ENCODE measurements around the gene SEC14L3. TPM values are rescaled to one million over a fixed set of nuclear protein-coding genes. Genes with fewer than 3 reads are reported as not detected.

Gene SEC14L3
- total RNA-seq, 1 experiment from 2014 or later: not detected

- CTCF ChIA-PET: interaction anchor here (0.9 kb wide), 1 partner anchor 57 kb away, joined by 3 read pairs; no protein-coding TSS in a partner anchor
- no peak for DNase-seq
- no TSS peak for BruUV-seq (replicated peaks)
- Mint-ChIP-seq H3K4me3 (ENCODE audit: low read depth, unreplicated experiment) (no peak overlapping the region), H3K36me3 (ENCODE audit: insufficient read depth, unreplicated experiment) (peaks cover 7% of the 10 kb centered on the region), H3K9me3 (ENCODE audit: low read depth, unreplicated experiment) (no peaks in the 10 kb centered on the region), H3K4me1 (ENCODE audit: low read depth, unreplicated experiment) (peaks cover 8% of the 10 kb centered on the region), H3K27ac (ENCODE audit: unreplicated experiment) (no peak overlapping the region), H3K27me3 (ENCODE audit: unreplicated experiment) (peaks cover 27% of the 10 kb centered on the region)
- intact Hi-C loops (cut with micrococcal nuclease; ENCODE audit: unreplicated experiment): no loop called here
- TF ChIP-seq CTCF (IDR thresholded peaks at IDR 0.05; ENCODE audit: unreplicated experiment): no peak
Measured at GRCh38 chr22:30508216-30508615, 36.4 kb upstream of the SEC14L3 start.

- Mint-ChIP-seq H3K27ac (ENCODE audit: unreplicated experiment) (no peak overlapping the region), H3K36me3 (ENCODE audit: insufficient read depth, unreplicated experiment) (peaks cover 7% of the 10 kb centered on the region), H3K9me3 (ENCODE audit: low read depth, unreplicated experiment) (no peaks in the 10 kb centered on the region), H3K4me3 (ENCODE audit: low read depth, unreplicated experiment) (no peak overlapping the region), H3K4me1 (ENCODE audit: low read depth, unreplicated experiment) (peaks cover 8% of the 10 kb centered on the region), H3K27me3 (ENCODE audit: unreplicated experiment) (peaks cover 27% of the 10 kb centered on the region)
- intact Hi-C loops (cut with micrococcal nuclease; ENCODE audit: unreplicated experiment): no loop called here
- no peak for TF ChIP-seq CTCF (IDR thresholded peaks at IDR 0.05; ENCODE audit: unreplicated experiment)
- no peak for DNase-seq
- no TSS peak for BruUV-seq (replicated peaks)
- CTCF ChIA-PET: interaction anchor here (0.9 kb wide), 1 partner anchor 57 kb away, joined by 3 read pairs; no protein-coding TSS in a partner anchor
Measured at GRCh38 chr22:30507670-30508069, 35.9 kb upstream of the SEC14L3 start.

GRCh38 chr22:30506507-30506968 is 34.7 kb upstream of the SEC14L3 start:
- Mint-ChIP-seq H3K4me3 (ENCODE audit: low read depth, unreplicated experiment) (no peak overlapping the region), H3K4me1 (ENCODE audit: low read depth, unreplicated experiment) (peaks cover 8% of the 10 kb centered on the region), H3K27ac (ENCODE audit: unreplicated experiment) (no peak overlapping the region), H3K27me3 (ENCODE audit: unreplicated experiment) (peaks cover 27% of the 10 kb centered on the region), H3K36me3 (ENCODE audit: insufficient read depth, unreplicated experiment) (peaks cover 7% of the 10 kb centered on the region), H3K9me3 (ENCODE audit: low read depth, unreplicated experiment) (no peaks in the 10 kb centered on the region)
- TF ChIP-seq CTCF (IDR thresholded peaks at IDR 0.05; ENCODE audit: unreplicated experiment): no peak
- CTCF ChIA-PET: no interaction called here
- no peak for DNase-seq
- intact Hi-C loops (cut with micrococcal nuclease; ENCODE audit: unreplicated experiment): no loop called here
- no TSS peak for BruUV-seq (replicated peaks)

- TF ChIP-seq CTCF (IDR thresholded peaks at IDR 0.05; ENCODE audit: unreplicated experiment): no peak
- H3K4me3 Mint-ChIP-seq (ENCODE audit: low read depth, unreplicated experiment): no peak overlapping the region
- peaks cover 7% of the 10 kb centered on the region for H3K36me3 Mint-ChIP-seq (ENCODE audit: insufficient read depth, unreplicated experiment)
- CTCF ChIA-PET: interaction anchor here (0.8 kb wide), 1 partner anchor 10 kb away, joined by 5 read pairs; no protein-coding TSS in a partner anchor
- H3K4me1 Mint-ChIP-seq (ENCODE audit: low read depth, unreplicated experiment): peaks cover 8% of the 10 kb centered on the region
- no peaks in the 10 kb centered on the region for H3K9me3 Mint-ChIP-seq (ENCODE audit: low read depth, unreplicated experiment)
- peaks cover 27% of the 10 kb centered on the region for H3K27me3 Mint-ChIP-seq (ENCODE audit: unreplicated experiment)
- no TSS peak for BruUV-seq (replicated peaks)
- DNase-seq: no peak
- intact Hi-C loops (cut with micrococcal nuclease; ENCODE audit: unreplicated experiment): no loop called here
- no peak overlapping the region for H3K27ac Mint-ChIP-seq (ENCODE audit: unreplicated experiment)
Measured at GRCh38 chr22:30503551-30503950, 31.7 kb upstream of the SEC14L3 start.
